GM19240 (cell line): Measurements from ENCODE around the gene SPO11.

ENCODE experiments used
- DNase-seq: peaks from one replicate; pipeline ENCODE4 v3.0.0; 2011; ENCODE audit warnings: low spot score; ENCODE audit not compliant: insufficient read length

The SPO11 gene

GRCh38 chr20:57309544-57310115 is 20.0 kb upstream of the SPO11 start:
- no peak for DNase-seq

GRCh38 chr20:57310821-57311514 is 18.6 kb upstream of the SPO11 start:
- DNase-seq: no peak

GRCh38 chr20:57312138-57312537 is 17.5 kb upstream of the SPO11 start:
- DNase-seq: no peak

GRCh38 chr20:57313230-57313629 is 16.4 kb upstream of the SPO11 start:
- DNase-seq: no peak

- no peak for DNase-seq
These were observed 15.7 kb upstream of the SPO11 start for GRCh38 chr20:57313951-57314350.

GRCh38 chr20:57315083-57315975 is 14.3 kb upstream of the SPO11 start:
- no peak for DNase-seq

- no peak for DNase-seq
These were observed 13.6 kb upstream of the SPO11 start for GRCh38 chr20:57315976-57316480.

- DNase-seq: no peak
These were observed 12.8 kb upstream of the SPO11 start for GRCh38 chr20:57316795-57317201.

- no peak for DNase-seq
These were observed 12.3 kb upstream of the SPO11 start for GRCh38 chr20:57317316-57317788.

GRCh38 chr20:57317789-57318371 is 11.7 kb upstream of the SPO11 start:
- DNase-seq: no peak

- no peak for DNase-seq
These were observed 10.0 kb upstream of the SPO11 start for GRCh38 chr20:57319584-57319983.

GRCh38 chr20:57320358-57320757 is 9.2 kb upstream of the SPO11 start:
- DNase-seq: no peak

- no peak for DNase-seq
These were observed 8.5 kb upstream of the SPO11 start for GRCh38 chr20:57321142-57321541.

GRCh38 chr20:57322476-57322875 is 7.1 kb upstream of the SPO11 start:
- no peak for DNase-seq

- DNase-seq: no peak
These were observed 6.6 kb upstream of the SPO11 start for GRCh38 chr20:57323034-57323433.

- DNase-seq: no peak
These were observed 3.8 kb upstream of the SPO11 start for GRCh38 chr20:57325632-57326356.

- no peak for DNase-seq
These were observed 2.7 kb upstream of the SPO11 start for GRCh38 chr20:57326667-57327455.

GRCh38 chr20:57327820-57328219 is 1.8 kb upstream of the SPO11 start:
- no peak for DNase-seq

- DNase-seq: no peak
These were observed 1.4 kb downstream of the SPO11 start for GRCh38 chr20:57330998-57331397.
